IPS-18c (cell line): Measurements from ENCODE around the gene S100Z.
"Not testable (repeated sequence)": the region's sequence is repeated elsewhere in the genome, so short reads cannot be mapped to it uniquely, and the experiment has no call there.

Experiments used
- H3K4me3 ChIP-seq: 2 replicates; pipeline ENCODE4 v1.7.0; 2013; ENCODE audit warnings: low read depth, mild to moderate bottlenecking, low read length, moderate library complexity; ENCODE audit not compliant: insufficient read depth
- H3K9me3 ChIP-seq: one replicate; pipeline ENCODE4 v1.6.1; 2013; ENCODE audit warnings: mild to moderate bottlenecking, low read length, moderate library complexity; ENCODE audit not compliant: control insufficient read depth, insufficient read depth

Gene S100Z

GRCh38 chr5:76855961-76856360, 6.1 kb downstream of the S100Z start:
- peaks cover 3% of the 10 kb centered on the region for H3K9me3 ChIP-seq

GRCh38 chr5:76856800-76857199, 7.0 kb downstream of the S100Z start:
- H3K4me3 ChIP-seq, H3K9me3 ChIP-seq: not testable (repeated sequence)

More at GRCh38 chr5:76855961-76856360, 6.1 kb downstream of the S100Z start:
- no peak overlapping the region for H3K4me3 ChIP-seq

GRCh38 chr5:76859591-76860247, 9.9 kb downstream of the S100Z start:
- no peak overlapping the region for H3K4me3 ChIP-seq
- peaks cover 4% of the 10 kb centered on the region for H3K9me3 ChIP-seq

- Histone ChIP-seq H3K9me3 (peaks cover 4% of the 10 kb centered on the region), H3K4me3 (no peak overlapping the region)
These were observed 11.8 kb downstream of the S100Z start for GRCh38 chr5:76861612-76862011.

GRCh38 chr5:76863001-76863400, 13.2 kb downstream of the S100Z start:
- Histone ChIP-seq H3K9me3 (peaks cover 4% of the 10 kb centered on the region), H3K4me3 (no peak overlapping the region; the same call in 1 of the 2 replicates)

- Histone ChIP-seq H3K9me3 (peaks cover 3% of the 10 kb centered on the region), H3K4me3 (no peak overlapping the region)
These were observed 16.7 kb downstream of the S100Z start for GRCh38 chr5:76866503-76866902.

GRCh38 chr5:76867038-76867437, 17.2 kb downstream of the S100Z start:
- peaks cover 3% of the 10 kb centered on the region for H3K9me3 ChIP-seq
- no peak overlapping the region for H3K4me3 ChIP-seq

GRCh38 chr5:76867827-76868693, 18.2 kb downstream of the S100Z start:
- Histone ChIP-seq H3K9me3 (peaks cover 3% of the 10 kb centered on the region), H3K4me3 (no peak overlapping the region)

GRCh38 chr5:76870046-76870445, 20.2 kb downstream of the S100Z start:
- Histone ChIP-seq H3K4me3 (no peak overlapping the region), H3K9me3 (peaks cover 3% of the 10 kb centered on the region)

GRCh38 chr5:76874088-76874581, 24.3 kb downstream of the S100Z start:
- Histone ChIP-seq H3K4me3 (no peak overlapping the region), H3K9me3 (peaks cover 3% of the 10 kb centered on the region)

GRCh38 chr5:76888733-76889300, 39.0 kb downstream of the S100Z start:
- H3K9me3 ChIP-seq, result no peaks in the 10 kb centered on the region
- no peak overlapping the region for H3K4me3 ChIP-seq

GRCh38 chr5:76893294-76893693, 43.5 kb downstream of the S100Z start:
- H3K9me3 ChIP-seq, result no peaks in the 10 kb centered on the region
- H3K4me3 ChIP-seq, result no peak overlapping the region

- Histone ChIP-seq H3K4me3 (no peak overlapping the region), H3K9me3 (no peaks in the 10 kb centered on the region)
These were observed 46.4 kb downstream of the S100Z start for GRCh38 chr5:76896196-76896595.

GRCh38 chr5:76901522-76901921, 51.7 kb downstream of the S100Z start:
- Histone ChIP-seq H3K4me3 (no peak overlapping the region), H3K9me3 (no peaks in the 10 kb centered on the region)

- H3K9me3 ChIP-seq, result no peaks in the 10 kb centered on the region
These were observed 58.4 kb downstream of the S100Z start for GRCh38 chr5:76908166-76908565.

GRCh38 chr5:76910344-76910933, 60.6 kb downstream of the S100Z start:
- H3K9me3 ChIP-seq, H3K4me3 ChIP-seq: not testable (repeated sequence)

More at GRCh38 chr5:76908166-76908565, 58.4 kb downstream of the S100Z start:
- no peak overlapping the region for H3K4me3 ChIP-seq

GRCh38 chr5:76914671-76915070, 64.9 kb downstream of the S100Z start:
- H3K4me3 ChIP-seq, H3K9me3 ChIP-seq: not testable (repeated sequence)
